ENCODE measurements around the gene IQCB1.

GRCh38 chr3:121769246-121769645, 65.6 kb downstream of the IQCB1 start:
- TF ChIP-seq MLLT1 (IDR thresholded peaks at IDR 0.05) (no peak), ZNF232 (CRISPR knock-in tag; IDR thresholded peaks at IDR 0.05) (no peak), YBX1 (IDR thresholded peaks at IDR 0.05) (no peak), SIN3A (IDR thresholded peaks at IDR 0.05; ENCODE audit: borderline replicate concordance in 2 of 2, control insufficient read depth in 1 of 2, low read depth in 2 of 2, low read length in 2 of 2) (no peak), ZBTB33 (CRISPR knock-in tag; IDR thresholded peaks at IDR 0.05) (no peak), CTCF (IDR thresholded peaks at IDR 0.05 in 2 of 3, conservative IDR thresholded peaks at IDR 0.05 in 1 of 3; ENCODE audit: insufficient read depth in 2 of 3, low read depth in 1 of 3, low read length in 3 of 3) (no peak), MAFK (IDR thresholded peaks at IDR 0.05; ENCODE audit: low read length) (no peak), TFAP4 (CRISPR knock-in tag; IDR thresholded peaks at IDR 0.05; ENCODE audit: borderline replicate concordance) (no peak), BHLHE40 (IDR thresholded peaks at IDR 0.05; ENCODE audit: low read length) (no peak), U2AF1 (optimal IDR thresholded peaks at IDR 0.05; ENCODE audit: low read depth, low read length) (no peak)

Data from K562 (cell line).